Measurements from ENCODE around the gene PRKCB.

GRCh38 chr16:23852794-23853562 lies 17.2 kb downstream of the PRKCB start:
- TF ChIP-seq MAFK (IDR thresholded peaks at IDR 0.05; ENCODE audit: partially characterized antibody) (no peak), REST (IDR thresholded peaks at IDR 0.05) (no peak), POLR2A (IDR thresholded peaks at IDR 0.05; ENCODE audit: low read length) (no peak), HOXB13 (CRISPR knock-in tag; IDR thresholded peaks at IDR 0.05; ENCODE audit: low read depth) (no peak), RAD21 (conservative IDR thresholded peaks at IDR 0.05 in 1 of 2, IDR thresholded peaks at IDR 0.05 in 1 of 2) (no peak), E2F6 (IDR thresholded peaks at IDR 0.05; ENCODE audit: borderline replicate concordance, low read depth) (no peak), HMGXB4 (CRISPR knock-in tag; IDR thresholded peaks at IDR 0.05; ENCODE audit: borderline replicate concordance) (no peak), EP300 (IDR thresholded peaks at IDR 0.05) (no peak), CTCF (IDR thresholded peaks at IDR 0.05) (no peak), RCOR1 (IDR thresholded peaks at IDR 0.05; ENCODE audit: low read depth, low read length) (no peak)

Measured in A549 (cell line).